BE2C (cell line): ENCODE data around the gene LRFN3.
A peak's percentile ranks its signal among the peaks of the same experiment; 100 is the strongest.

ENCODE experiments used
- DNase-seq: peaks from one replicate; pipeline ENCODE4 v3.0.0-alpha.2; 2020
- H3K27me3 ChIP-seq: fragments of 250-450 bp; sonication (Bioruptor Pico); 2 replicates; pipeline ENCODE4 v1.5.1; 2020; ENCODE audit warnings: mild to moderate bottlenecking
- H3K36me3 ChIP-seq: fragments of 250-450 bp; sonication (Bioruptor Pico); 2 replicates; pipeline ENCODE4 v1.5.1; 2020; ENCODE audit warnings: mild to moderate bottlenecking
- H3K4me1 ChIP-seq: fragments of 250-450 bp; sonication (Bioruptor Pico); 2 replicates; pipeline ENCODE4 v1.5.1; 2020
- H3K4me3 ChIP-seq: 2 replicates; pipeline ENCODE4 v1.5.1; 2011; ENCODE audit warnings: low read depth, low read length
- H3K9me3 ChIP-seq: fragments of 250-450 bp; sonication (Bioruptor Pico); 2 replicates; pipeline ENCODE4 v1.5.1; 2020
- CTCF ChIP-seq: IDR thresholded peaks from 2 replicates; pipeline ENCODE4 v1.5.1; 2012; ENCODE audit warnings: mild to moderate bottlenecking, low read depth, low read length

Gene LRFN3

GRCh38 chr19:35986664-35987570 lies 50.7 kb downstream of the LRFN3 start:
- H3K36me3 ChIP-seq: no peaks in the 10 kb centered on the region
- no peaks in the 10 kb centered on the region for H3K9me3 ChIP-seq
- peak overlapping the region; percentile 46 for H3K4me3 ChIP-seq
- TF ChIP-seq CTCF: no peak
- no peaks in the 10 kb centered on the region for H3K27me3 ChIP-seq
- H3K4me1 ChIP-seq: no peaks in the 10 kb centered on the region
- peak; percentile 76 for DNase-seq

DNA sequence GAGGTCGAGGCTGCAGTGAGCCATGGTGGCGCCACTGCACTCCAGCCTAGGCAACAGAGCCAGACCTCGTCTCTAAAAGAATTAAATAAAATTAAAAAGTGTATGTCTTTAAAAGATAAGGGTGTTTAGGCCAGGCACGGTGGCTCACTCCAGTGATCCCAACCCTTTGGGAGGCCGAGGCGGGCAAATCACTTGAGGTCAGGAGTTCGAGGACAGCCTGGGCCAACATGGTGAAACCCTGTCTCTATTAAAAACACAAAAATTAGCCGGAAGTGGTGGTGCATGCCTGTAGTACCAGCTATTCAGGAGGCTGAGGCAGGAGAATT lies 51.4 kb downstream of the LRFN3 start:
- Histone ChIP-seq H3K27me3 (no peaks in the 10 kb centered on the region), H3K4me3 (peak overlapping the region; percentile 46), H3K4me1 (no peaks in the 10 kb centered on the region)

GRCh38 chr19:35988824-35989223 lies 52.6 kb downstream of the LRFN3 start:
- no peak for DNase-seq
- no peaks in the 10 kb centered on the region for H3K36me3 ChIP-seq
- no peak for TF ChIP-seq CTCF
- H3K27me3 ChIP-seq: no peaks in the 10 kb centered on the region
- H3K9me3 ChIP-seq: no peaks in the 10 kb centered on the region
- no peak overlapping the region for H3K4me3 ChIP-seq
- H3K4me1 ChIP-seq: no peaks in the 10 kb centered on the region

More for the DNA sequence above, 51.4 kb downstream of the LRFN3 start:
- no peak for TF ChIP-seq CTCF
- DNase-seq: no peak
- Histone ChIP-seq H3K36me3 (no peaks in the 10 kb centered on the region), H3K9me3 (no peaks in the 10 kb centered on the region)

- no peak overlapping the region for H3K4me3 ChIP-seq
- no peaks in the 10 kb centered on the region for H3K9me3 ChIP-seq
- H3K36me3 ChIP-seq: no peaks in the 10 kb centered on the region
- no peaks in the 10 kb centered on the region for H3K4me1 ChIP-seq
- no peak for DNase-seq
- no peak for TF ChIP-seq CTCF
- H3K27me3 ChIP-seq: no peaks in the 10 kb centered on the region
These were observed 54.0 kb downstream of the LRFN3 start for GRCh38 chr19:35990156-35990555.

- DNase-seq: no peak
- Histone ChIP-seq H3K27me3 (no peaks in the 10 kb centered on the region), H3K36me3 (no peaks in the 10 kb centered on the region), H3K4me3 (no peak overlapping the region), H3K9me3 (no peaks in the 10 kb centered on the region), H3K4me1 (no peaks in the 10 kb centered on the region)
- no peak for TF ChIP-seq CTCF
These were observed 54.9 kb downstream of the LRFN3 start for GRCh38 chr19:35990771-35991730.
